ENCODE measurements around the gene DLG2. TPM values are rescaled to one million over a fixed set of nuclear protein-coding genes. Genes with fewer than 3 reads are reported as not detected.
"Not testable (repeated sequence)": the region's sequence is repeated elsewhere in the genome, so short reads cannot be mapped to it uniquely, and the experiment has no call there.

DLG2 gene
- total RNA-seq, 1 donor from 2014 or later = 2.4 TPM

DNA sequence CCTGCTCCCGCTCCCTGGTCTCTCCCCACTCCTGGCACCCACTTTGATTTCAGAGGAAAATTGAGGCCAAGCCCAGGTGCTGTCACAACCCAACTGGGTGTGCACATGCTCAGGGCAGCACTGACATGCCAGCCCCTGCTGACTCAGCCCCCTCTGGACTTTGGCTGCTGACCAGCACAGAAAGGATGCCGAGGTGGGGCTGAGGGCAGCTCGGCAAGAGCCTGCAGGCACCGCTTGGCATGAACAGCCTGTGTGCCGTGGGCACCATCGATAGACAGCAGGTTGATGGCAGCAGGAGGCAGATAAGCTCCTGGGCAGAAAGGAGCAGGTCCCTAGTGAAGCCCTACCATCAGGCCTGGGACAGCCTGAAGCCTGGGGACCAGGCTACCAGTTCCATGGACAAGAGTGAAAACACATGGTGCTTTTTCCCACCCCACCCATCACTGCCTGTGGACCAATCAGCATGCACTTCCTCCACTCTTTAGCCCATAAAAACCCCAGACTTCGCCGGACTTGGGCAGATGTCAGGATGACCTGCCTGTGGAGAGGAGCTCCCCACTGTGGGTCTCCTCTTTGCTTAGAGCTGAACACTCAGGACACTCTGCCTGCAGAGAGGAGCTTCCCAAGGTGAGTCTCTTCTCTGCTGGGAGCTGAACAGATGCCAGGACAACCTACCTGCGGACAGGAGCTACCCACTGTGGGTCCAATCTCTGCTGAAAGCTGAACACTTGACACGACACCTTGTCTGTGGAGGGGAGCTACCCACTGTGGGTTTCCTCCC lies 832.3 kb downstream of the DLG2 start:
- no peaks in the 10 kb centered on the region for H3K27me3 Mint-ChIP-seq
- H3K27ac Mint-ChIP-seq = no peak overlapping the region
- TF ChIP-seq, protein P1, sequence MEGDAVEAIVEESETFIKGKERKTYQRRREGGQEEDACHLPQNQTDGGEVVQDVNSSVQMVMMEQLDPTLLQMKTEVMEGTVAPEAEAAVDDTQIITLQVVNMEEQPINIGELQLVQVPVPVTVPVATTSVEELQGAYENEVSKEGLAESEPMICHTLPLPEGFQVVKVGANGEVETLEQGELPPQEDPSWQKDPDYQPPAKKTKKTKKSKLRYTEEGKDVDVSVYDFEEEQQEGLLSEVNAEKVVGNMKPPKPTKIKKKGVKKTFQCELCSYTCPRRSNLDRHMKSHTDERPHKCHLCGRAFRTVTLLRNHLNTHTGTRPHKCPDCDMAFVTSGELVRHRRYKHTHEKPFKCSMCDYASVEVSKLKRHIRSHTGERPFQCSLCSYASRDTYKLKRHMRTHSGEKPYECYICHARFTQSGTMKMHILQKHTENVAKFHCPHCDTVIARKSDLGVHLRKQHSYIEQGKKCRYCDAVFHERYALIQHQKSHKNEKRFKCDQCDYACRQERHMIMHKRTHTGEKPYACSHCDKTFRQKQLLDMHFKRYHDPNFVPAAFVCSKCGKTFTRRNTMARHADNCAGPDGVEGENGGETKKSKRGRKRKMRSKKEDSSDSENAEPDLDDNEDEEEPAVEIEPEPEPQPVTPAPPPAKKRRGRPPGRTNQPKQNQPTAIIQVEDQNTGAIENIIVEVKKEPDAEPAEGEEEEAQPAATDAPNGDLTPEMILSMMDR (IDR thresholded peaks at IDR 0.05; ENCODE audit: unreplicated experiment) = no peak
- no peaks in the 10 kb centered on the region for H3K9me3 Mint-ChIP-seq (ENCODE audit: low read depth)
- H3K36me3 Mint-ChIP-seq (ENCODE audit: insufficient read depth) = no peaks in the 10 kb centered on the region
- no peaks in the 10 kb centered on the region for H3K4me1 Mint-ChIP-seq (ENCODE audit: low read depth)
- no peak for DNase-seq (ENCODE audit: low spot score, unreplicated experiment)
- no peak overlapping the region for H3K4me3 Mint-ChIP-seq (ENCODE audit: low read depth)

DNA sequence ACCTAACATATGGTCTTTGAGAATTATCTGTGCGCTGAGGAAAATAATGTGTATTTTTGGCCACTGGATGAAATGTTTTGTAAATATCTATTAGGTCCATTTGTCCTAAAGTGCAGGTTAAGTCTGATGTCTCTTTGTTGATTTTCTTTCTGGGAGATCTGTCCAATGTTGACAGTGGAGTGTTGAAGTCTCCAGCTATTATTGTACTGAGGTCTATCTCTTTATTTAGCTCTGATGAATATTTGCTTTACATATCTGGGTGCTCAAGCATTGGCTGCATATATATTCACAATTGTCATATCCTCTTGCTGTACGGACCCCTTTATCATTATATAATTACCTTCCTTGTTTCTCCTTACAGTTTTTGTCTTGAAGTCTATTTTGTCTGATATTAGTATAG lies 833.8 kb downstream of the DLG2 start:
- H3K27me3 Mint-ChIP-seq = no peaks in the 10 kb centered on the region
- no peak for DNase-seq (ENCODE audit: low spot score, unreplicated experiment)
- no peak overlapping the region for H3K4me3 Mint-ChIP-seq (ENCODE audit: low read depth)
- H3K36me3 Mint-ChIP-seq (ENCODE audit: insufficient read depth) = no peaks in the 10 kb centered on the region
- no peaks in the 10 kb centered on the region for H3K4me1 Mint-ChIP-seq (ENCODE audit: low read depth)
- TF ChIP-seq, protein P1 (IDR thresholded peaks at IDR 0.05; ENCODE audit: unreplicated experiment) = no peak
- no peaks in the 10 kb centered on the region for H3K9me3 Mint-ChIP-seq (ENCODE audit: low read depth)
- no peak overlapping the region for H3K27ac Mint-ChIP-seq

DNA sequence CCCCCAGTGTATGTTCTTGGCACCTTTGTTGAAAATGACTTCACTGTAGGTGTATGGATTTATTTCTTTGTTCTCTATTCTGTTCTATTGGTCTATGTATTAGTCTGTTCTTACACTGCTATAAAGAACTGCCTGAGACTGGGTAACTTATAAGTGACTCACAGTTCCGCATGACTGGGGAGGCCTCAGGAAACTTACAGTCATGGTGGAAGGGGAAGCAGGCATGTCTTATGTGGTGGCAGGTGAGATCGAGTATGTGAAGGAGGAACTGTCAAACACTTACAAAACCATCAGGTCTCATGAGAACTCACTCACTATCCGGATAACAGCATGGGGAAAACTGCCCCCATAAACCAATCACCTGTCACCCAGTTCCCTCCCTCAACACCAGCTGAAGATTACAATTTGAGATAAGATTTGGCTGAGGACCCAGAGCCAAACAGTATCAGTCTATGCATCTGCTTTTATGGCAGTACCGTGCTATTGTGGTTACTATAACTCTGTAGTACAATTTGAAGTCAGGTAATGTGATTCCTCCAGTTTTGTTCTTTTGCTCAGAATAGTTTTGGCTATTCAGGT lies 836.2 kb downstream of the DLG2 start:
- no peak overlapping the region for H3K27ac Mint-ChIP-seq
- TF ChIP-seq, protein P1 (IDR thresholded peaks at IDR 0.05; ENCODE audit: unreplicated experiment) = no peak
- no peak for DNase-seq (ENCODE audit: low spot score, unreplicated experiment)
- H3K4me1 Mint-ChIP-seq (ENCODE audit: low read depth) = no peaks in the 10 kb centered on the region
- H3K4me3 Mint-ChIP-seq (ENCODE audit: low read depth) = no peak overlapping the region
- no peaks in the 10 kb centered on the region for H3K27me3 Mint-ChIP-seq
- no peaks in the 10 kb centered on the region for H3K36me3 Mint-ChIP-seq (ENCODE audit: insufficient read depth)
- no peaks in the 10 kb centered on the region for H3K9me3 Mint-ChIP-seq (ENCODE audit: low read depth)

DNA sequence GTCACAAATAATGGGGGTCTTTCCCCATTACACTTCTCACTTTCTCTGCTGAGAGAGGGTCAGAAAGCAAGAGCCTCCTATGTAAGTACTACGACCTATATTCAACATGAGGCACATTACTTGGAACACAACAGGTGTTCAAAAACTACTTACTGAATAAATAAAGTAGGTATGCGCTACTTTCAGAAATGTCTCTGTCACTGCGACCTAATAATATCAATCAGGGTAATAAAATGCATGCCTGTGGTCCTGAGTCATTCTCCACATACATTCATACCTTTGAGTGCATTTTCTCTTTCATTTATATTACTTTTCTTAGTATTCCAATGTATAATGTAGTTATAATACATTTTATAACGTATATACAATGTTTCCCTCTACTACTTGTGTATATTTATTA lies 838.9 kb downstream of the DLG2 start:
- no peaks in the 10 kb centered on the region for H3K9me3 Mint-ChIP-seq (ENCODE audit: low read depth)
- no peak for DNase-seq (ENCODE audit: low spot score, unreplicated experiment)
- no peaks in the 10 kb centered on the region for H3K36me3 Mint-ChIP-seq (ENCODE audit: insufficient read depth)
- H3K27ac Mint-ChIP-seq = no peak overlapping the region
- no peak overlapping the region for H3K4me3 Mint-ChIP-seq (ENCODE audit: low read depth)
- TF ChIP-seq, protein P1 (IDR thresholded peaks at IDR 0.05; ENCODE audit: unreplicated experiment) = no peak
- no peaks in the 10 kb centered on the region for H3K4me1 Mint-ChIP-seq (ENCODE audit: low read depth)
- H3K27me3 Mint-ChIP-seq = no peaks in the 10 kb centered on the region

GRCh38 chr11:84784158-84784557 lies 843.0 kb downstream of the DLG2 start:
- H3K4me1 Mint-ChIP-seq (ENCODE audit: low read depth); H3K27me3 Mint-ChIP-seq; DNase-seq (ENCODE audit: low spot score, unreplicated experiment); H3K4me3 Mint-ChIP-seq (ENCODE audit: low read depth); H3K36me3 Mint-ChIP-seq (ENCODE audit: insufficient read depth); H3K9me3 Mint-ChIP-seq (ENCODE audit: low read depth); H3K27ac Mint-ChIP-seq: not testable (repeated sequence)
